ENCODE data around the gene ANKFY1. TPM values are rescaled to one million over a fixed set of nuclear protein-coding genes. Genes with fewer than 3 reads are reported as not detected.

Gene ANKFY1
- total and polyA plus RNA-seq, 9 donors: 13.7 to 65.1 (median 45.7) TPM

GRCh38 chr17:4159761-4160160, 104.0 kb downstream of the ANKFY1 start:
- Histone ChIP-seq H3K27ac (no peak overlapping the region), H3K4me3 (no peak overlapping the region), H3K4me1 (ENCODE audit: insufficient read depth) (no peaks in the 10 kb centered on the region), H3K9me3 (no peaks in the 10 kb centered on the region), H3K36me3 (no peaks in the 10 kb centered on the region), H3K27me3 (no peaks in the 10 kb centered on the region)
- WGBS, 3 donors: 93 to 96% (median 96%) methylated on average over 15 of the region's 15 CpGs
- DNase-seq: no peak
- intact Hi-C loops (cut with DNase I): no loop called here
- TF ChIP-seq CTCF (IDR thresholded peaks at IDR 0.05) (no peak), EP300 (IDR thresholded peaks at IDR 0.05) (no peak), POLR2A (IDR thresholded peaks at IDR 0.05) (no peak)

GRCh38 chr17:4157618-4158333, 106.0 kb downstream of the ANKFY1 start:
- DNase-seq: no peak
- Histone ChIP-seq H3K4me3 (no peak overlapping the region), H3K36me3 (no peaks in the 10 kb centered on the region), H3K27me3 (no peaks in the 10 kb centered on the region), H3K9me3 (no peaks in the 10 kb centered on the region), H3K4me1 (ENCODE audit: insufficient read depth) (no peaks in the 10 kb centered on the region), H3K27ac (no peak overlapping the region)
- 93 to 95% (median 95%) methylated on average over 12 of the region's 12 CpGs for WGBS, 3 donors
- TF ChIP-seq EP300 (IDR thresholded peaks at IDR 0.05) (no peak), CTCF (IDR thresholded peaks at IDR 0.05) (no peak), POLR2A (IDR thresholded peaks at IDR 0.05) (no peak)
- intact Hi-C loops (cut with DNase I): no loop called here

- no peak overlapping the region for H3K27ac ChIP-seq
- WGBS, 3 donors: 82 to 90% (median 85%) methylated on average over 16 of the region's 16 CpGs
- H3K27me3 ChIP-seq: no peaks in the 10 kb centered on the region
- no peaks in the 10 kb centered on the region for H3K9me3 ChIP-seq
- H3K36me3 ChIP-seq: no peaks in the 10 kb centered on the region
- no peak overlapping the region for H3K4me3 ChIP-seq
- no peak for DNase-seq
- intact Hi-C loops (cut with DNase I): no loop called here
- no peaks in the 10 kb centered on the region for H3K4me1 ChIP-seq (ENCODE audit: insufficient read depth)
- TF ChIP-seq EP300 (IDR thresholded peaks at IDR 0.05): no peak
- no peak for TF ChIP-seq CTCF (IDR thresholded peaks at IDR 0.05)
- TF ChIP-seq POLR2A (IDR thresholded peaks at IDR 0.05): no peak
Observed at GRCh38 chr17:4156750-4157381, 106.9 kb downstream of the ANKFY1 start.

GRCh38 chr17:4155980-4156620, 107.7 kb downstream of the ANKFY1 start:
- no peak overlapping the region for H3K27ac ChIP-seq
- WGBS, 3 donors: 87 to 92% (median 87%) methylated on average over 9 to 10 of the region's 10 CpGs
- no peaks in the 10 kb centered on the region for H3K9me3 ChIP-seq
- no peak for DNase-seq
- H3K4me3 ChIP-seq: no peak overlapping the region
- intact Hi-C loops (cut with DNase I): no loop called here
- no peaks in the 10 kb centered on the region for H3K4me1 ChIP-seq (ENCODE audit: insufficient read depth)
- no peaks in the 10 kb centered on the region for H3K27me3 ChIP-seq
- H3K36me3 ChIP-seq: no peaks in the 10 kb centered on the region
- no peak for TF ChIP-seq EP300 (IDR thresholded peaks at IDR 0.05)
- no peak for TF ChIP-seq POLR2A (IDR thresholded peaks at IDR 0.05)
- TF ChIP-seq CTCF (IDR thresholded peaks at IDR 0.05): no peak
